ENCODE measurements around the gene CDIP1.

The CDIP1 gene

GRCh38 chr16:4505356-4506147, 33.0 kb downstream of the CDIP1 start:
- H3K9ac ChIP-seq (ENCODE audit: low read depth, low read length), result no peak overlapping the region
- 91% methylated on average over 13 of the region's 13 CpGs for WGBS

DNA sequence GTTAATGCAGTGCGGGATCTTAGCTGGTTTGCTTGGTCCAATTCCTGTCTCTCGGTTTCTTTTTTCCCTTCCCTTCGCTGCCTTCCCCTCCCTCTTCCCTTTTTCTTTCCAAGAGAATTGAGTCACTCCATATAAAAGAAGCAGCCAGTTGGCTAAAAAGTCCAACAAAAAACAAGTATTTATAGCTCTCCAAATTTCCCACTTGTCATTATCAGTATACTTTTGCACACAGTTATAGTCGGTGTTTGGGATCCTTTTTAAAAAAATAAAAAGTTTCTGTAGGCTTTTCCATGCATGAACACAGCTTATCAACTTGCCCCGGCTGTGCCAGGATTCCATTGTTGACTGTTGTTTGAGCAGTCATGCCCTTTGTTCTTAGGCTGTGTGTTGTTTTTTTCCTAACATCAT, 37.5 kb downstream of the CDIP1 start:
- Histone ChIP-seq H3K9ac (ENCODE audit: low read depth, low read length) (no peak overlapping the region), H3K27me3 (ENCODE audit: insufficient read depth, low read length) (no peaks in the 10 kb centered on the region), H3K4me1 (ENCODE audit: insufficient read depth, low read length) (peaks cover 20% of the 10 kb centered on the region; the same call in 1 of the 2 replicates), H3K9me3 (ENCODE audit: insufficient read depth, low read depth, low read length) (no peaks in the 10 kb centered on the region), H3K27ac (ENCODE audit: low read depth, low read length) (no peak overlapping the region), H3K36me3 (ENCODE audit: insufficient read depth, low read length) (no peaks in the 10 kb centered on the region), H3K4me3 (ENCODE audit: low read length) (no peak overlapping the region)
- WGBS, result 86% methylated on average over 5 of the region's 5 CpGs

More at GRCh38 chr16:4505356-4506147, 33.0 kb downstream of the CDIP1 start:
- H3K27me3 ChIP-seq (ENCODE audit: insufficient read depth, low read length), result no peaks in the 10 kb centered on the region
- H3K4me1 ChIP-seq (ENCODE audit: insufficient read depth, low read length), result peaks cover 12% of the 10 kb centered on the region; the same call in 1 of the 2 replicates
- no peak overlapping the region for H3K27ac ChIP-seq (ENCODE audit: low read depth, low read length)
- no peak overlapping the region for H3K4me3 ChIP-seq (ENCODE audit: low read length)
- peaks cover 29% of the 10 kb centered on the region for H3K36me3 ChIP-seq (ENCODE audit: insufficient read depth, low read length)
- H3K9me3 ChIP-seq (ENCODE audit: insufficient read depth, low read depth, low read length), result no peaks in the 10 kb centered on the region

DNA sequence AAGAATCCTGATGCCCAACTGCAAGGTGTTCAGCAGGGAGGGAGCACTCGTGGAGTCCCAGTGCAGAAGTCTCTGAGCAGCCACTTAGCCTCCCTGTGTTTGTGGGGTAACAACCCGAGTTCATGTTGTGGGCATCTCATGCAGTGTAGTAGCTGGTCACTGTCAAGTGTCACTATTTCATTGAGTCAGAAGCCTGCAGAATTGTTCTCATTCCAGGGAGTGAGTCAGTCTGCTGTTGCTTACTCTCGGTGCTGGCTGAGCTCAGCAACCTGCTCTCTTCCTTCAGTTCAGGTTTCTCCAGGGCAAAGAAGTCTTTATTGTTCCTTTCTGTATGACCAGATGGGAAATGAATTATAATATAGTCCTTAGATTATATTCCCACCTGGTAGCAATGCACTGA, 38.3 kb downstream of the CDIP1 start:
- peaks cover 24% of the 10 kb centered on the region; the same call in 1 of the 2 replicates for H3K4me1 ChIP-seq (ENCODE audit: insufficient read depth, low read length)
- no peak overlapping the region for H3K4me3 ChIP-seq (ENCODE audit: low read length)
- no peaks in the 10 kb centered on the region for H3K9me3 ChIP-seq (ENCODE audit: insufficient read depth, low read depth, low read length)
- no peaks in the 10 kb centered on the region for H3K36me3 ChIP-seq (ENCODE audit: insufficient read depth, low read length)
- H3K27ac ChIP-seq (ENCODE audit: low read depth, low read length), result 0 out of 2 replicates have a peak overlapping the region, but pooled peaks have one; percentile 17
- H3K9ac ChIP-seq (ENCODE audit: low read depth, low read length), result no peak overlapping the region
- 72% methylated on average over 3 of the region's 3 CpGs for WGBS
- no peaks in the 10 kb centered on the region for H3K27me3 ChIP-seq (ENCODE audit: insufficient read depth, low read length)

GRCh38 chr16:4499196-4499555, 39.4 kb downstream of the CDIP1 start:
- Histone ChIP-seq H3K4me3 (ENCODE audit: low read length) (no peak overlapping the region), H3K9ac (ENCODE audit: low read depth, low read length) (no peak overlapping the region), H3K27ac (ENCODE audit: low read depth, low read length) (no peak overlapping the region), H3K27me3 (ENCODE audit: insufficient read depth, low read length) (no peaks in the 10 kb centered on the region), H3K36me3 (ENCODE audit: insufficient read depth, low read length) (no peaks in the 10 kb centered on the region), H3K4me1 (ENCODE audit: insufficient read depth, low read length) (peaks cover 25% of the 10 kb centered on the region; the same call in 1 of the 2 replicates), H3K9me3 (ENCODE audit: insufficient read depth, low read depth, low read length) (no peaks in the 10 kb centered on the region)
- 98% methylated on average over 3 of the region's 4 CpGs for WGBS

DNA sequence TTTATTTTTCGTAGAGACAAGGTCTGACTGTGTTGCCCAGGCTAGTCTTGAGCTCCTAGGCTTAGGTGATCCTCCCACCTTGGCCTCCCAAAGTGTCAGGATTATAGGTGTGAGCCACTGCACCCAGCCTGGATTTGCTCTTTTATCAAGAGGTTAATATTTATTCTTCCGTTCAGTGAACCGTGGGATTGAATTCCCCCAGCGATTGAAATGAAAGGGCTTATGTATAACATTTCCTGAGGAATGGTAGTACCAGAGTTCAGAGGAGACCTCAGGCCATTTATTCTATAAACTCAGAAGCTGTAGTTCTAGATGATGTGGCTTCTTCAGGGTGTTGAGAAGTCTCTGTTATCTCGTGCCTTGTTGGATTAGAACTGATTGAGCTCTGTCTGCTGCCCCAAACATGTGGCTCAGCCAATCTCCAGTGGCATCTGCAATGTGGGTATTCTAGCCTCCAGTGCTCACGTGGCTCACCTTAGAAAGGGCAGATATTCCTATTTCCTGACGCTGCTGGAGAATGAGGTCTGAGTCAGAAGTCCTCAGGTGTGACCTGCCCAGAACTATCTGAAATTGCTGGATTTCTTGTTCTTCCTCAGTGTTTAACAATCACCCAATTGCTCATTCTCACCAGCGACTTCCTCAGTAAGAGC, 39.9 kb downstream of the CDIP1 start:
- Histone ChIP-seq H3K9me3 (ENCODE audit: insufficient read depth, low read depth, low read length) (no peaks in the 10 kb centered on the region), H3K27me3 (ENCODE audit: insufficient read depth, low read length) (no peaks in the 10 kb centered on the region), H3K36me3 (ENCODE audit: insufficient read depth, low read length) (no peaks in the 10 kb centered on the region), H3K9ac (ENCODE audit: low read depth, low read length) (no peak overlapping the region), H3K4me1 (ENCODE audit: insufficient read depth, low read length) (peaks cover 25% of the 10 kb centered on the region; the same call in 1 of the 2 replicates), H3K4me3 (ENCODE audit: low read length) (no peak overlapping the region), H3K27ac (ENCODE audit: low read depth, low read length) (no peak overlapping the region)
- WGBS, result 91% methylated on average over 8 of the region's 8 CpGs

- no peaks in the 10 kb centered on the region for H3K27me3 ChIP-seq (ENCODE audit: insufficient read depth, low read length)
- no peaks in the 10 kb centered on the region for H3K36me3 ChIP-seq (ENCODE audit: insufficient read depth, low read length)
- no peaks in the 10 kb centered on the region for H3K9me3 ChIP-seq (ENCODE audit: insufficient read depth, low read depth, low read length)
- no peak overlapping the region for H3K4me3 ChIP-seq (ENCODE audit: low read length)
- WGBS, result 93% methylated on average over 4 of the region's 4 CpGs
- H3K9ac ChIP-seq (ENCODE audit: low read depth, low read length), result no peak overlapping the region
- H3K27ac ChIP-seq (ENCODE audit: low read depth, low read length), result no peak overlapping the region
- peaks cover 21% of the 10 kb centered on the region; the same call in 1 of the 2 replicates for H3K4me1 ChIP-seq (ENCODE audit: insufficient read depth, low read length)
Observed at GRCh38 chr16:4496305-4496704, 42.3 kb downstream of the CDIP1 start.

DNA sequence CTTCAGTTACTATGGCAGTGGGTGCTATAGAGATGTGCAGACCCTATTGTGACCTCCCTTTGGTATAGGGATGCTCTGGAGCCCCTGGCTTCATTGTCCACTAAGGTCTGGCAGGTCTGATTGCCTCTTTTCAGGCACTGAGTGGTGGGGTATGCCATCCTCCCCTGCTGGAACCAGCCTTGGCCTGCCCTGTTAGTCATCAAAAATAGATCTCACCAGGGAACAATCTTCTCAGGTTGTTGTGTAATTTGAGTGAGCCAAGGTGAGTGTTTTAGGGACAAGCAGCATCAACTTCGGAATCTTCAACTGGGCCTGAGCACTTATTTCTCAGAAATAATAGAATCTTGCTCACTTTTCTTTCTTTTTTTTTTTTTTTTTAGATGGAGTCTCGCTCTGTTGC, 42.8 kb downstream of the CDIP1 start:
- no peaks in the 10 kb centered on the region for H3K27me3 ChIP-seq (ENCODE audit: insufficient read depth, low read length)
- H3K36me3 ChIP-seq (ENCODE audit: insufficient read depth, low read length), result no peaks in the 10 kb centered on the region
- H3K9me3 ChIP-seq (ENCODE audit: insufficient read depth, low read depth, low read length), result no peaks in the 10 kb centered on the region
- peaks cover 16% of the 10 kb centered on the region; the same call in 1 of the 2 replicates for H3K4me1 ChIP-seq (ENCODE audit: insufficient read depth, low read length)
- H3K27ac ChIP-seq (ENCODE audit: low read depth, low read length), result no peak overlapping the region
- H3K9ac ChIP-seq (ENCODE audit: low read depth, low read length), result no peak overlapping the region
- WGBS, result 92% methylated on average over 2 of the region's 2 CpGs
- H3K4me3 ChIP-seq (ENCODE audit: low read length), result no peak overlapping the region

DNA sequence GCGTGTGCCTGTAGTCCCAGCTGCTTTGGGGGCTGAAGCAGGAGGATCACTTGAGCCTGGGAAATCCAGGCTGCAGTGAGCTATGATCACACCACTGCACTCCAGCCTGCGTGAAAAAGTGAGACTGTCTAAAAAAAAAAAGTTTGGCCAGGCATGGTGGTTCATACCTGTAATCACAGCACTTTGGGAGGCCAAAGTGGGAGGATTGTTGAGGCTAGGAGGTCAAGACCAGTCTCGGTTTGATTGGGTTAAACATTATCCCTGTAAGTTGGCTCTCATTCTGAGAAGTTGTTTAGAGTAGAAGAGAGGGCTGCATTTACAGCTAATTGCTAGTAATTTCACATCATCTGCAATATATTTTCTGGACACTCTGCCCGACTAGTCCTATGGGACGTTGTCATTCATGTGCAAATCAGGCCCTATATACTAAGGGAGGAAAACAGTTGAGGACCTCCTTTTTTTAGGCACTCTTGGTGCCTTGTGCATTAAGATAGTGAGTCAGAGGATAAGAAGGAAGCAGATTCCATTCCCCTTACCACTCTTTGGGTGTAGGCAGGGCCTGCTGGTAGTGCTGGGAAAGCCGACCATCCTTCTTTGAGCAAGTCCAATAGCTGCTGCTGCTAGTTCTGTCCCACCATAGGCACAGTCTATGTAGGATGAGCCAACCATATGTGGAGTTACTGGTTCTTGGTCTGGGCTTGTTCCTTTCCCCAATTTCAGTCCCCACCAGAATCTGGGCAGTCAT, 43.7 kb downstream of the CDIP1 start:
- WGBS, result 94% methylated on average over 6 of the region's 6 CpGs
- Histone ChIP-seq H3K4me1 (ENCODE audit: insufficient read depth, low read length) (peaks cover 7% of the 10 kb centered on the region; the same call in 1 of the 2 replicates), H3K27ac (ENCODE audit: low read depth, low read length) (no peak overlapping the region), H3K27me3 (ENCODE audit: insufficient read depth, low read length) (no peaks in the 10 kb centered on the region), H3K36me3 (ENCODE audit: insufficient read depth, low read length) (no peaks in the 10 kb centered on the region), H3K9me3 (ENCODE audit: insufficient read depth, low read depth, low read length) (no peaks in the 10 kb centered on the region), H3K4me3 (ENCODE audit: low read length) (no peak overlapping the region), H3K9ac (ENCODE audit: low read depth, low read length) (no peak overlapping the region)

- Histone ChIP-seq H3K27me3 (ENCODE audit: insufficient read depth, low read length) (no peaks in the 10 kb centered on the region), H3K9me3 (ENCODE audit: insufficient read depth, low read depth, low read length) (no peaks in the 10 kb centered on the region), H3K27ac (ENCODE audit: low read depth, low read length) (no peak overlapping the region), H3K4me1 (ENCODE audit: insufficient read depth, low read length) (peaks cover 5% of the 10 kb centered on the region; the same call in 1 of the 2 replicates), H3K9ac (ENCODE audit: low read depth, low read length) (no peak overlapping the region), H3K36me3 (ENCODE audit: insufficient read depth, low read length) (no peaks in the 10 kb centered on the region), H3K4me3 (ENCODE audit: low read length) (no peak overlapping the region)
- over 99% methylated on average over 4 of the region's 4 CpGs for WGBS
Observed at GRCh38 chr16:4491898-4492297, 46.7 kb downstream of the CDIP1 start.

DNA sequence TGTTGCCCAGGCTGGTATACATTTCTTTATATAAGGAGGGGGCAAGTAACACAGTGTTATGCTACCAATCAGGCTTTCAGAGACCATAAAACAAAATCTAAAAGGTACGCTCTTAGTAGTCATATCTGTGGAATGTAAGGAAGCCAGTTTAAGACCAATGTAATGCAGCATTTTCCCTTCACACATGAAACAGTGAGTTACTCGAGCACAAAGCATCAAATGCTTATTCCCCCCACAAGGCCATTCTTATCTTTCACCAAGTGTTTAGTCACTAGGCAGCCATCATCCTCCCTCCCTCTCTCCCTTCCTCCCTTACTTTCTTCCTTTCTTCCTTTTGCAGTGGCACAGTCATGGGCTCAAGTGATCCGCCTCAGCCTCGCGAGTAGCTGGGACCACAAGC, 49.5 kb downstream of the CDIP1 start:
- no peaks in the 10 kb centered on the region for H3K4me1 ChIP-seq (ENCODE audit: insufficient read depth, low read length)
- no peak overlapping the region for H3K27ac ChIP-seq (ENCODE audit: low read depth, low read length)
- no peak overlapping the region for H3K9ac ChIP-seq (ENCODE audit: low read depth, low read length)
- H3K4me3 ChIP-seq (ENCODE audit: low read length), result no peak overlapping the region
- no peaks in the 10 kb centered on the region for H3K9me3 ChIP-seq (ENCODE audit: insufficient read depth, low read depth, low read length)
- 87% methylated on average over 5 of the region's 5 CpGs for WGBS
- no peaks in the 10 kb centered on the region for H3K27me3 ChIP-seq (ENCODE audit: insufficient read depth, low read length)
- H3K36me3 ChIP-seq (ENCODE audit: insufficient read depth, low read length), result peaks cover 7% of the 10 kb centered on the region; the same call in 1 of the 2 replicates

GRCh38 chr16:4488499-4488967, 50.0 kb downstream of the CDIP1 start:
- 89% methylated on average over 1 of the region's 1 CpG for WGBS
- Histone ChIP-seq H3K36me3 (ENCODE audit: insufficient read depth, low read length) (peaks cover 7% of the 10 kb centered on the region; the same call in 1 of the 2 replicates), H3K27me3 (ENCODE audit: insufficient read depth, low read length) (no peaks in the 10 kb centered on the region), H3K27ac (ENCODE audit: low read depth, low read length) (no peak overlapping the region), H3K9me3 (ENCODE audit: insufficient read depth, low read depth, low read length) (no peaks in the 10 kb centered on the region), H3K4me1 (ENCODE audit: insufficient read depth, low read length) (no peaks in the 10 kb centered on the region), H3K4me3 (ENCODE audit: low read length) (no peak overlapping the region), H3K9ac (ENCODE audit: low read depth, low read length) (no peak overlapping the region)

Measured in HUES64 (cell line).